Keratinocyte (primary cell): ENCODE results near the gene MAGI2. TPM values are rescaled to one million over a fixed set of nuclear protein-coding genes. Genes with fewer than 3 reads are reported as not detected.

ENCODE experiments used
- DNase-seq: peaks from one replicate; pipeline ENCODE4 v3.0.0-alpha.2; 2011; ENCODE audit warnings: low read depth, missing footprints, low spot score
- FAIRE-seq: peaks from 2 replicates; lab custom pipeline; 2011; peaks lifted over from hg19 to GRCh38; lab: Jason Lieb, UNC
- H2AFZ ChIP-seq: 2 replicates; pipeline ENCODE4 v1.6.0; 2012; ENCODE audit warnings: low read length, control low read depth, inconsistent platforms; ENCODE audit not compliant: control insufficient read depth
- H3K27ac ChIP-seq: 2 replicates; pipeline ENCODE4 v1.5.1; 2011; ENCODE audit warnings: low read length; ENCODE audit not compliant: control insufficient read depth, insufficient read depth
- H3K27me3 ChIP-seq: 3 replicates; pipeline ENCODE4 v1.6.0; 2011; ENCODE audit warnings: low read length; ENCODE audit not compliant: control insufficient read depth, insufficient read depth; ENCODE audit errors: extremely low read depth
- H3K36me3 ChIP-seq, 2 experiments: 2 replicates in 1 of 2; 3 replicates in 1 of 2; pipeline ENCODE4 v1.5.1; 2011; ENCODE audit warnings: low read length in 2 of 2, mild to moderate bottlenecking in 1 of 2; ENCODE audit not compliant: control insufficient read depth in 2 of 2, insufficient read depth in 2 of 2; ENCODE audit errors: extremely low read depth in 1 of 2
- H3K4me1 ChIP-seq: 3 replicates; pipeline ENCODE4 v1.5.1; 2011; ENCODE audit warnings: low read length; ENCODE audit not compliant: control insufficient read depth, insufficient read depth; ENCODE audit errors: extremely low read depth
- H3K4me2 ChIP-seq: 3 replicates; pipeline ENCODE4 v1.6.0; 2011; ENCODE audit warnings: low read depth, low read length; ENCODE audit not compliant: control insufficient read depth, insufficient read depth; ENCODE audit errors: extremely low read depth
- H3K4me3 ChIP-seq, 3 experiments: fragments of 200-600 bp in 1 of 3; sonication (generic) in 1 of 3; 2 replicates in 2 of 3; 3 replicates in 1 of 3; pipeline ENCODE4 v1.5.1; 2011 to 2016; ENCODE audit warnings: low read length in 3 of 3, mild to moderate bottlenecking in 3 of 3, control low read depth in 2 of 3, inconsistent platforms in 1 of 3, low read depth in 1 of 3, mixed read lengths in 1 of 3, mixed run types in 1 of 3, moderate library complexity in 1 of 3; ENCODE audit not compliant: control insufficient read depth in 2 of 3, insufficient read depth in 2 of 3; ENCODE audit errors: extremely low read depth in 1 of 3
- H3K79me2 ChIP-seq: 2 replicates; pipeline ENCODE4 v1.6.0; 2012; ENCODE audit warnings: low read length; ENCODE audit not compliant: control insufficient read depth, insufficient read depth
- H3K9ac ChIP-seq: 3 replicates; pipeline ENCODE4 v1.6.0; 2011; ENCODE audit warnings: low read length; ENCODE audit not compliant: control insufficient read depth, insufficient read depth; ENCODE audit errors: extremely low read depth
- H3K9me1 ChIP-seq: 3 replicates; pipeline ENCODE4 v1.6.0; 2011; ENCODE audit warnings: low read length; ENCODE audit not compliant: control insufficient read depth, insufficient read depth; ENCODE audit errors: extremely low read depth
- H3K9me3 ChIP-seq: 2 replicates; pipeline ENCODE4 v1.5.1; 2012; ENCODE audit warnings: low read depth, low read length; ENCODE audit not compliant: control insufficient read depth
- H4K20me1 ChIP-seq: 3 replicates; pipeline ENCODE4 v1.6.0; 2011; ENCODE audit warnings: low read length; ENCODE audit not compliant: control insufficient read depth, insufficient read depth; ENCODE audit errors: extremely low read depth
- EZH2 ChIP-seq: IDR thresholded peaks from one replicate; pipeline ENCODE4 v1.6.1; 2012; ENCODE audit warnings: inconsistent platforms, mild to moderate bottlenecking, low read length, moderate library complexity
- dilution Hi-C: fragments of 300-500 bp; cut with MboI; formaldehyde crosslinking; loops from one replicate; pipeline ENCODE4 v1.7.0; 2020; ENCODE audit warnings: low sequenced_read_pairs; ENCODE audit not compliant: extremely low pct_ligation_motif_present
- polyA plus RNA-seq, 5 experiments: library from polyadenylated mRNA; depleted of rRNA in 3 of 5; stranded (reverse) in 3 of 5; stranded (forward) in 1 of 5; unstranded in 1 of 5; fragments of >200 nt; gene quantifications; 1 replicate in 1 of 5; 2 replicates in 3 of 5; 3 replicates in 1 of 5; pipeline versions ENCODE4 v1.2.1 to v1.2.3, GENCODE V29; 2011 to 2012; ENCODE audit warnings: missing spikeins in 2 of 5, low read depth in 1 of 5, low replicate concordance in 1 of 5
- TF ChIP-seq, protein P1 (sequence below), 3 experiments: IDR thresholded peaks in 1 of 3; conservative IDR thresholded peaks in 1 of 3; optimal IDR thresholded peaks in 1 of 3; 2 replicates in 2 of 3; 3 replicates in 1 of 3; pipeline versions ENCODE3 to v1.5.1; 2011; ENCODE audit warnings: low read length in 3 of 3, mild to moderate bottlenecking in 3 of 3, moderate library complexity in 2 of 3, control low read depth in 1 of 3, inconsistent platforms in 1 of 3; ENCODE audit not compliant: insufficient read depth in 2 of 3; ENCODE audit errors: extremely low read depth in 1 of 3

Gene MAGI2
- polyA plus RNA-seq, 1 donor (not counting 4 experiments of a cell fraction or from before 2014, with no cell fraction given): 0.07 TPM

DNA sequence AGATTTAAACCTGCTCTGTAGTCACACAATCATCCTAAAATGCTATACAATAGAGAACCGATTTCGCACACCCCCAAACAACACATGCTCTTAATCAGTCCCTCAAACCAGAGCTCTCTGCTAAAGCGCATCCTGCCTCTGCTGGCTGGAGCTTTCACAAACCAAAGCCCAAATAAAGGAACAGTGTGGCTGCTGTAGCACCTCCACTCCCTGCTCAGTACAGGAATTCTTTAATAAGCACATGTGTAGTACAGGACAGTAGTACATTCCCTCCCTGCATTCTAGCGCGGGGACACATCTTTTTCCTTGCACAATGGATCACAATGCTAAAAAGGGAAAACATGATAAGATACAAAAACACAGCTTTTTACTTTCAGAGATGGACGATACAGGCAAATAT lies 684.6 kb downstream of the MAGI2 start:
- Histone ChIP-seq H3K9ac (no peak overlapping the region), H3K27ac (no peak overlapping the region), H3K4me2 (no peak overlapping the region), H3K79me2 (no peaks in the 10 kb centered on the region), H3K9me1 (no peaks in the 10 kb centered on the region), H3K4me3 (no peak overlapping the region), H3K36me3 (no peaks in the 10 kb centered on the region), H3K27me3 (peaks cover 19% of the 10 kb centered on the region), H3K9me3 (no peaks in the 10 kb centered on the region), H2AFZ (no peak overlapping the region), H3K4me1 (no peaks in the 10 kb centered on the region), H4K20me1 (no peaks in the 10 kb centered on the region)
- dilution Hi-C loops: no loop called here
- FAIRE-seq (no peak), DNase-seq (no peak)
- no peak for TF ChIP-seq EZH2
- TF ChIP-seq, protein P1, sequence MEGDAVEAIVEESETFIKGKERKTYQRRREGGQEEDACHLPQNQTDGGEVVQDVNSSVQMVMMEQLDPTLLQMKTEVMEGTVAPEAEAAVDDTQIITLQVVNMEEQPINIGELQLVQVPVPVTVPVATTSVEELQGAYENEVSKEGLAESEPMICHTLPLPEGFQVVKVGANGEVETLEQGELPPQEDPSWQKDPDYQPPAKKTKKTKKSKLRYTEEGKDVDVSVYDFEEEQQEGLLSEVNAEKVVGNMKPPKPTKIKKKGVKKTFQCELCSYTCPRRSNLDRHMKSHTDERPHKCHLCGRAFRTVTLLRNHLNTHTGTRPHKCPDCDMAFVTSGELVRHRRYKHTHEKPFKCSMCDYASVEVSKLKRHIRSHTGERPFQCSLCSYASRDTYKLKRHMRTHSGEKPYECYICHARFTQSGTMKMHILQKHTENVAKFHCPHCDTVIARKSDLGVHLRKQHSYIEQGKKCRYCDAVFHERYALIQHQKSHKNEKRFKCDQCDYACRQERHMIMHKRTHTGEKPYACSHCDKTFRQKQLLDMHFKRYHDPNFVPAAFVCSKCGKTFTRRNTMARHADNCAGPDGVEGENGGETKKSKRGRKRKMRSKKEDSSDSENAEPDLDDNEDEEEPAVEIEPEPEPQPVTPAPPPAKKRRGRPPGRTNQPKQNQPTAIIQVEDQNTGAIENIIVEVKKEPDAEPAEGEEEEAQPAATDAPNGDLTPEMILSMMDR (optimal IDR thresholded peaks at IDR 0.05 in 1 of 3, IDR thresholded peaks at IDR 0.05 in 1 of 3, conservative IDR thresholded peaks at IDR 0.05 in 1 of 3; ENCODE audit: extremely low read depth in 1 of 3, insufficient read depth in 2 of 3, low read length in 3 of 3): no peak

DNA sequence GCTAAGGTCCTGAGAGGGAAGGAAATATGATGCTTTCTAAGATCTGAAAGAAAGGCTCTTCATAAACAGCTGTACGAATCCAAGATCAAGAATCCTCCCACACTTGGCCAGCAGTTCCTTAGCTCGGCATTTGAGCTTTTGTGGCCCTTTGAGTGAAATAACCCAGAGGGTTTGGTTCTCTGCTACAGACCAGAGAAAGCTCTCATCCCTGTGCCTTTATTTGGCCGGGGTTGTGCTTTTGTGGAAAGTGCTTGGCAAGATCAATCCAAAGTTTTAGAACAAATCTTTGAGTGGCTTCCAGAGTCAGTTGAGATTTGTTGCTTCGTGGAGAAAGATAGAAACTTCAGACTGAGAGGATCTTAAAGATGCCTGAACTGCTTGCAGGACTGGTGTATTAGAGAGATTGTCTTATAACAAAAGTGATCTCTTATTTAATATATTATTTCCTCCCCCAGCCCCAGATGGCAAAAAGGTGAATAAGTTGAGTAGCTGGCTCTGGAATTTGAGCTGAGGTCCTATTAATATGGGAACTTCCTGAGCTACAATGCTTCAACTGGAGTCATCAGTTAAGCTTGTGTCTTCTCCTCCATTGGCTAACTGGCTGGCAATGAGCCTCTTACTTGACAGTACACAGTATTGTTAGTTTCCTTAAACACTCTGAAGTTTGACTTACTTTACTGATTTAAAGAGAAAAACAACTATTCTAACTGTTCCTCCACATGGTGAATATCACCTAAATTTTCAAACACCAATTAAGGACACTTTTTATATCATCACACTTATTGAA lies 687.3 kb downstream of the MAGI2 start:
- dilution Hi-C loops: no loop called here
- TF ChIP-seq, protein P1 (optimal IDR thresholded peaks at IDR 0.05 in 1 of 3, IDR thresholded peaks at IDR 0.05 in 1 of 3, conservative IDR thresholded peaks at IDR 0.05 in 1 of 3; ENCODE audit: extremely low read depth in 1 of 3, insufficient read depth in 2 of 3, low read length in 3 of 3): no peak
- no peak for TF ChIP-seq EZH2
- no peak overlapping the region for H2AFZ ChIP-seq
- H3K4me1 ChIP-seq: no peaks in the 10 kb centered on the region
- no peak overlapping the region for H3K4me3 ChIP-seq
- H3K79me2 ChIP-seq: no peaks in the 10 kb centered on the region
- H4K20me1 ChIP-seq: no peaks in the 10 kb centered on the region
- H3K9me1 ChIP-seq: no peaks in the 10 kb centered on the region
- no peak overlapping the region for H3K27ac ChIP-seq
- H3K4me2 ChIP-seq: no peak overlapping the region
- no peaks in the 10 kb centered on the region for H3K36me3 ChIP-seq
- FAIRE-seq: no peak
- no peaks in the 10 kb centered on the region for H3K9me3 ChIP-seq
- H3K9ac ChIP-seq: no peak overlapping the region
- no peak for DNase-seq
- peaks cover 18% of the 10 kb centered on the region for H3K27me3 ChIP-seq
